C4-2B (cell line): ENCODE data around the gene ZBTB24.

Experiments
- ZFX ChIP-seq: fragments of 450-650 bp; IDR thresholded peaks from 2 replicates; pipeline ENCODE4 v1.6.1; 2017
- TF ChIP-seq, protein P1 (sequence below): fragments of 450-650 bp; conservative IDR thresholded peaks from 2 replicates; pipeline ENCODE4 v1.5.1; 2017; ENCODE audit warnings: mild to moderate bottlenecking

DNA sequence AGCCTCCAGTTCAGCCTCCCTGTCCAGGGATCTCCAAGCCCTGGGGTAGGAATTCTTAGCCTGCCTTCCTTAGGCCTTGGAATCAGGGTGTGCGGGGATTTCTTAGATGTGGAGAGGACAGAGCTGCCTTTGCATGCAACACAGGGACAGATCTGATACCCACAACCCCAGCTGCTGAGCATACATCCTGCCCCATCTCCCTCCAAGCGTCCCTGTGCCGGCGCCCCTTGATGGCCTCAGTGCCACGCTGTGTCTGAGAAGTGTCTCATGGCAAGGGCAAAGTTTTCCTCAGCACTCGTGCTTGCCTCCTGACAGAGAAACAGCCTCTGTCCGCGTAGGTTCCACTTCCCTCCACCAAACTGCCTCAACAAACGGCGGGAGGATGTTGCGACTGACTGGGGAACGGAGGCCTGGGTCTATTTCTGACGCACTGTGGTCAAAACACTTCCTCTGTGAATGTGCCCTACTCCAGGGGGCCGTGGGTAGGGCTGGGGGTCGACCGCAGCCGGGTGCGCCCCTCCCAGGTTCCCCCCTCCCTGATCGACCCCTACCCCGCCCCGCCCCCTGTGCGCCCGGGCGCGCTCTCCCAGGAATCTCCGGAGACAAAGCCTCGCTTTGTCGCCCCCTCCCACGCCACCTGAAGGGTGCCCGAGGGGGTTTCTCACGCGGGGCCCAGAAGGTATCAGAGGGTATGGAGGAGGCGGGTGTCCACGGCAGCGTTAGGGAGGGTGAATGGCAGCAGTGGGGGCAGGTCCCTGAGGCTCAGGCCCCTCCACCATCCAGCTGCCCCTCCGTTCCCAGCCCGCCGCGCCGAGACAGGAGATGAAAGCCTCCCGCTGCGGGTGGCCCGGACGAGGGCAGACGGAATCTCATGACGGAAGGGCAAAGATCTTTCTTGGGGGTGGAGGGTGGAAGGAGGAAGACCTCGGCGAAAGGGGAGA, 28.3 kb downstream of the ZBTB24 start:
- TF ChIP-seq, protein P1, sequence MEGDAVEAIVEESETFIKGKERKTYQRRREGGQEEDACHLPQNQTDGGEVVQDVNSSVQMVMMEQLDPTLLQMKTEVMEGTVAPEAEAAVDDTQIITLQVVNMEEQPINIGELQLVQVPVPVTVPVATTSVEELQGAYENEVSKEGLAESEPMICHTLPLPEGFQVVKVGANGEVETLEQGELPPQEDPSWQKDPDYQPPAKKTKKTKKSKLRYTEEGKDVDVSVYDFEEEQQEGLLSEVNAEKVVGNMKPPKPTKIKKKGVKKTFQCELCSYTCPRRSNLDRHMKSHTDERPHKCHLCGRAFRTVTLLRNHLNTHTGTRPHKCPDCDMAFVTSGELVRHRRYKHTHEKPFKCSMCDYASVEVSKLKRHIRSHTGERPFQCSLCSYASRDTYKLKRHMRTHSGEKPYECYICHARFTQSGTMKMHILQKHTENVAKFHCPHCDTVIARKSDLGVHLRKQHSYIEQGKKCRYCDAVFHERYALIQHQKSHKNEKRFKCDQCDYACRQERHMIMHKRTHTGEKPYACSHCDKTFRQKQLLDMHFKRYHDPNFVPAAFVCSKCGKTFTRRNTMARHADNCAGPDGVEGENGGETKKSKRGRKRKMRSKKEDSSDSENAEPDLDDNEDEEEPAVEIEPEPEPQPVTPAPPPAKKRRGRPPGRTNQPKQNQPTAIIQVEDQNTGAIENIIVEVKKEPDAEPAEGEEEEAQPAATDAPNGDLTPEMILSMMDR, result no peak
- no peak for TF ChIP-seq ZFX
